ENCODE results near the gene BABAM2. TPM values are rescaled to one million over a fixed set of nuclear protein-coding genes. Genes with fewer than 3 reads are reported as not detected.

The BABAM2 gene
- total RNA-seq, 1 donor = 42.0 TPM

- no peaks in the 10 kb centered on the region for H3K27me3 ChIP-seq (ENCODE audit: insufficient read depth, low read length)
- H2AFZ ChIP-seq (ENCODE audit: low read length) = no peak overlapping the region
- H3K36me3 ChIP-seq (ENCODE audit: insufficient read depth, low read length) = no peaks in the 10 kb centered on the region
- TF ChIP-seq CTCF (IDR thresholded peaks at IDR 0.05; ENCODE audit: extremely low read depth, low read depth, low read length) = no peak
- peaks cover 7% of the 10 kb centered on the region for H3K4me1 ChIP-seq (ENCODE audit: insufficient read depth, low read length)
- no peak overlapping the region for H3K27ac ChIP-seq (ENCODE audit: low read depth, low read length)
- no peak for DNase-seq (ENCODE audit: insufficient read length, low spot score, missing footprints)
- H3K9me3 ChIP-seq (ENCODE audit: low read depth, low read length) = no peaks in the 10 kb centered on the region
- no peak overlapping the region for H3K4me3 ChIP-seq (ENCODE audit: insufficient read depth, low read length)
- no peak overlapping the region for H3K4me2 ChIP-seq (ENCODE audit: insufficient read depth, low read length)
- no peaks in the 10 kb centered on the region for H4K20me1 ChIP-seq (ENCODE audit: insufficient read depth, low read length)
- H3K79me2 ChIP-seq (ENCODE audit: insufficient read depth, low read length) = no peaks in the 10 kb centered on the region
Measured at GRCh38 chr2:28148000-28148399, 257.5 kb downstream of the BABAM2 start.

DNA sequence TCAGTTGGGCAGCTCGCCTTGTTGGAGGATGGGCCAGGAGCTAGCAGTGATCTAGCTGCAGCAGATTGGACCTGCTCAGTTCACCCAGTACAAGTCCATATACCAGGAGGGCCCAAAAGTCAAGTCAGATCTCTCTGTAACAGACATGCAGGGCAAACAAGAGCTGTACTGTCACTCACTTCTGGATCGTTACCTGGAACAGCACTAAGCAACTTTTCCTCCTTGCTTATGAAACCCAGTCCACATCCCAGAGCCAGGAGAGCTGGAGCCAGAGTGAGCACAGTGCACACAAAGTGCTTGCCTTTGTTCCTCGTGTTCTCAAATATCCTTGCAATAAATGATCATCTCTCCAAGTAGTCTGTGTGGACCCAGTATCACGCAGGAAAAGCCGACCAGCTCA is 258.0 kb downstream of the BABAM2 start:
- H3K27me3 ChIP-seq (ENCODE audit: insufficient read depth, low read length) = no peaks in the 10 kb centered on the region
- no peaks in the 10 kb centered on the region for H3K9me3 ChIP-seq (ENCODE audit: low read depth, low read length)
- H3K4me1 ChIP-seq (ENCODE audit: insufficient read depth, low read length) = peaks cover 13% of the 10 kb centered on the region
- H3K36me3 ChIP-seq (ENCODE audit: insufficient read depth, low read length) = no peaks in the 10 kb centered on the region
- no peaks in the 10 kb centered on the region for H3K79me2 ChIP-seq (ENCODE audit: insufficient read depth, low read length)
- H4K20me1 ChIP-seq (ENCODE audit: insufficient read depth, low read length) = no peaks in the 10 kb centered on the region
- no peak overlapping the region for H2AFZ ChIP-seq (ENCODE audit: low read length)
- DNase-seq (ENCODE audit: insufficient read length, low spot score, missing footprints) = no peak
- TF ChIP-seq CTCF (IDR thresholded peaks at IDR 0.05; ENCODE audit: extremely low read depth, low read depth, low read length) = no peak
- no peak overlapping the region for H3K4me3 ChIP-seq (ENCODE audit: insufficient read depth, low read length)
- no peak overlapping the region for H3K4me2 ChIP-seq (ENCODE audit: insufficient read depth, low read length)
- H3K27ac ChIP-seq (ENCODE audit: low read depth, low read length) = no peak overlapping the region

DNA sequence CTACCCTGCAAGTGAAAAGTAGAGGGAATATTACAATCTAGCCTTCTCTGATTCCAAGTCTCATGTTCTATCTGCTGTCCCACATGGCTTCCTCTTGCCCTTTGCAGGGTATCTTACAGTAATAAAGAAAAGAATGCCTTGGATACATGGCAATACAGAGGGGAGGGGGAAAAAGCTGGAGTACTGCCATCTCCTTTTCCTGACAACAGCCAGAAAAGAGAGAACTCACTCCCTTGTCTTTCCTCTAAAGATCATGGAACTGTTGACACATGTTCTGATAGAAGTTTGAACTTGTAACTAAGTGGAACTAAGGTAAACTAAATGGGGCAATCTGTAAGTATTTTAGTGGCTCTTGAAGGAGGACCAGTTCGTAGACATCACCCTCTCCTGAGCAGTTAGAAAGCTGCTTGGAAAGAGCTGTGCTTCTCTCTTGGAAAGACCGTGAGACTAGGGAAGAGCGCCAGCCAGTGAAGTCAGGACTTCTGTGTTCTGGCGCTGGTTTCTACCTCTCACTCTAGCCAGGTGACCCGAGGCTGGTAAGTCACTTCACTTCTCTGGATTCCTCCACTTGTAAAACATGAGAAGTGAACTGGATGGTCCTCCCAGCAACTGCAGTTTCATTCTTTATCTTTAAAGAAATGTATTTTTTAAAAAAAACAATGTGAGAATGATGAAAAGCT is 259.8 kb downstream of the BABAM2 start:
- no peaks in the 10 kb centered on the region for H4K20me1 ChIP-seq (ENCODE audit: insufficient read depth, low read length)
- DNase-seq (ENCODE audit: insufficient read length, low spot score, missing footprints) = no peak
- no peak overlapping the region for H2AFZ ChIP-seq (ENCODE audit: low read length)
- TF ChIP-seq CTCF (IDR thresholded peaks at IDR 0.05; ENCODE audit: extremely low read depth, low read depth, low read length) = no peak
- no peak overlapping the region for H3K4me3 ChIP-seq (ENCODE audit: insufficient read depth, low read length)
- H3K9me3 ChIP-seq (ENCODE audit: low read depth, low read length) = no peaks in the 10 kb centered on the region
- no peaks in the 10 kb centered on the region for H3K79me2 ChIP-seq (ENCODE audit: insufficient read depth, low read length)
- H3K36me3 ChIP-seq (ENCODE audit: insufficient read depth, low read length) = no peaks in the 10 kb centered on the region
- peaks cover 16% of the 10 kb centered on the region for H3K4me1 ChIP-seq (ENCODE audit: insufficient read depth, low read length)
- H3K4me2 ChIP-seq (ENCODE audit: insufficient read depth, low read length) = no peak overlapping the region
- no peak overlapping the region for H3K27ac ChIP-seq (ENCODE audit: low read depth, low read length)
- H3K27me3 ChIP-seq (ENCODE audit: insufficient read depth, low read length) = no peaks in the 10 kb centered on the region

- Histone ChIP-seq H3K4me1 (ENCODE audit: insufficient read depth, low read length) (peaks cover 16% of the 10 kb centered on the region), H3K4me3 (ENCODE audit: insufficient read depth, low read length) (no peak overlapping the region), H3K27me3 (ENCODE audit: insufficient read depth, low read length) (no peaks in the 10 kb centered on the region), H2AFZ (ENCODE audit: low read length) (no peak overlapping the region), H4K20me1 (ENCODE audit: insufficient read depth, low read length) (no peaks in the 10 kb centered on the region), H3K79me2 (ENCODE audit: insufficient read depth, low read length) (no peaks in the 10 kb centered on the region), H3K4me2 (ENCODE audit: insufficient read depth, low read length) (no peak overlapping the region), H3K27ac (ENCODE audit: low read depth, low read length) (no peak overlapping the region), H3K36me3 (ENCODE audit: insufficient read depth, low read length) (no peaks in the 10 kb centered on the region), H3K9me3 (ENCODE audit: low read depth, low read length) (peaks cover 2% of the 10 kb centered on the region)
- TF ChIP-seq CTCF (IDR thresholded peaks at IDR 0.05; ENCODE audit: extremely low read depth, low read depth, low read length) = no peak
- DNase-seq (ENCODE audit: insufficient read length, low spot score, missing footprints) = no peak
Measured at GRCh38 chr2:28150994-28151393, 260.5 kb downstream of the BABAM2 start.

Data from osteoblast (primary cell).